NCI-H1105 treated with DMSO at 0.1 percent for 48 hours (cell line): ENCODE data around the gene HOXB2.
"Not testable (repeated sequence)": the region's sequence is repeated elsewhere in the genome, so short reads cannot be mapped to it uniquely, and the experiment has no call there.

ENCODE experiments used
- DNase-seq: peaks from one replicate; lab custom pipeline; 2025; lab: John Stamatoyannopoulos, UW

HOXB2 gene

DNA sequence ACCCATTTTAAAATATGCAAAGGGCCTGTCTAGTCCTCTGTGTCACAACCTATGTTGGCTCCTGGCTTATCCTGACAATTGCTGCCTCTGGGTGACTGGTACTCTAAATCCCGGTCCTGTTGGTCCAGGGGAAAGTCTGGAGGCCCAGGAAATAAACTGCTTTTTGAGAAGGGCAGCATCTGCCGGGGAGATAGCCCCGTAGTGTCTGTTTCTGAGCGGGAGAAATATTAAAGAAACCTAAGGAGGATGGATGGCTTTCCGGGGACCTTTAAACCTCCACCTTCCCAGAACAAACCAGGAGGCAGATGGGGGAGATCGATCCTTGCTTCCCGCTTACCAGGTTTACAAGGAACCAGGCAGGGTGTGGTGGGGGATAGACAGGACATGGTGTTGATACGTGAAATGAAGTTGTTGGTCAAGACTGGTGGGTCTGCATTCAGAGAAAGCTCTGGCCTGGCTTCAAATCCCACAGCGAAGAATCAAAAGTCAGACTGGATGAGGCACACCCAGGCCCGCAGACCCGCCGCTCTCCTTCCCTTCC lies 3.8 kb downstream of the HOXB2 start:
- peak; percentile 49 for DNase-seq

DNA sequence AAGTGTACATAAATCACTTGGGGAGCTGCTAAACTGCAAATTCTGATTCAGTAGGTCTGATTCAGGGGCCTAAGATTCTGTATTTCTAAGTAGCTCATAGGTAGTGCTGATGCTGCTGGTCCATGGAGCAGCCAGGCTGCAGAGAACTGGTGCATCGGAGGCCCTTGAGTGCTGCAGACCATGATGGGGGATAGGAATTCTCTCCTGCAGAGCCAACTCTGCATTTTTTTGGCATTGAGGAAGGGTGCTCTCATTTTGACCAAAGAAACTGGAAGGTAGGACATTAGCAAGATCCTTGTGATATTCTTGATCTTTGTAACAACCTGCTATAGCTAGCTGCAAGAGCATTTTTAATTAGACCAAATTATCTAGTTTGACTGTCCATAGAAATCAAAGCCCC lies 4.7 kb downstream of the HOXB2 start:
- DNase-seq = no peak

DNA sequence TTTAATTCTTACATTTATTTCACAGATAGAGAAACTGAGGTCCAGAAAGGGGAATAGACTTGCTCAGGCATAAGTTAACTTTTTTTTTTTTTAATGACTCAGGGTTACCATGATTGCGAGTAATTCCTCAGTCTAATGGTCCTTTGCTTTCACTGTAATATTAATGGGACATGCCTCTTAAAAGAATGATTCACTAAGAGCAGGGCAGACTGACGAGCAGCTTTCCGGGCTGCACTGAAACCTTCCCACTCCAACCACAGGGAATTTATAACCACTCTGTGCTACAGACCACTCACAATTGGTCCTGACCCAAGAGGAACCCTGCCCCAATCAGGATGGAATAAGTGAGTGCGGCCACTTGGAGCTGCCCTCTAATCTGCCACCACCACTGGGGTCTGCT lies 5.7 kb downstream of the HOXB2 start:
- no peak for DNase-seq

DNA sequence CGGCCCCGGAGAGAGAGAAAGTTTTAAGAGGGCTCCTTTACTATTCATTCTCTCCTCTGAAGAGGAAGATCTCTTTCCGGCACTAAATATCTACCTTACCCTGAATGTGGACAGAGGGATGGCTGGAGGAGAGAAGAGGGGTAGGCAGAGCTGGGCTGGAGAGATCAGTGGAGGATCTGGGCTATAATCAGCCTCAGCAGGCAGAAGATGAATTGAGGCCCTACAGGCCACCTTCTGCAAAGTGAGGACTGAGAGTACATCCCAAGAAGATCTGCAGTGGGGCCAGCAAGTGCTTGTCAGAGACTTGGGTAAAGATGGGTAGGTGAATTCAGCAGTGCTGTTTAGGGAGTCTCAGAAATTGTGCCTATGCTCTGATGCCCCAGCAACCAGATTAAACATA lies 7.6 kb downstream of the HOXB2 start:
- DNase-seq = no peak

DNA sequence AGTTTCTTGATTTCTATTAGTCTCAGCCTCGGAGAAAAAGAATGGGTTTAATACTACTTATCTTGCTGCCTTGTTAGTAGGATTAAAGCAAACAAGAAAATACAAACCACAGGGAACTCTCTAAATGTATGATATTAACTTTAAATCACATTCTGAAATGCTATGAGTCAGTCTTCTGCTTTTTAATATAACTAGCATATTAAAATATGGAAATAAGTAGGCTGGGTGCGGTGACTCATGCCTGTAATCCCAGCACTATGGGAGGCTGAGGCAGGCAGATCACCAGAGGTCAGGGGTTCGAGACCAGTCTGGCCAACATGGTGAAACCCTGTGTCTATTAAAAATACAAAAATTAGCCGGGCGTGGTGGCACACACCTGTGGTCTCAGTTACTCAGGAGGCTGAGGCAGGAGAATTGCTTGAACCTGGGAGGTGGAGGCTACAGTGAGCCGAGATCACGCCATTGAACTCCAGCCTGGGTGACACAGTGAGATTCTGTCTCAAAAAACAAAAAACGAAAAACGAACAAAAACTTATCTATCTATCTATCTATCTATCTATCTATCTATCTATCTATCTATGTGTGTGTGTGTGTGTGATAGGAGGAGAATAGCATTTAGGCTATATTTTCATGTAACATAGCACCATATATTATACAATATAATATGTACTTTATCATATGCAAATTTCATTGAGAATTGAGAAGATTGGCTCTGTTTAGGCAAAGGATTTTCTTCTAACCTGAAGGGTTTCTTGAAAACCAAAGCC lies 8.9 kb downstream of the HOXB2 start:
- not testable (repeated sequence) for DNase-seq

DNA sequence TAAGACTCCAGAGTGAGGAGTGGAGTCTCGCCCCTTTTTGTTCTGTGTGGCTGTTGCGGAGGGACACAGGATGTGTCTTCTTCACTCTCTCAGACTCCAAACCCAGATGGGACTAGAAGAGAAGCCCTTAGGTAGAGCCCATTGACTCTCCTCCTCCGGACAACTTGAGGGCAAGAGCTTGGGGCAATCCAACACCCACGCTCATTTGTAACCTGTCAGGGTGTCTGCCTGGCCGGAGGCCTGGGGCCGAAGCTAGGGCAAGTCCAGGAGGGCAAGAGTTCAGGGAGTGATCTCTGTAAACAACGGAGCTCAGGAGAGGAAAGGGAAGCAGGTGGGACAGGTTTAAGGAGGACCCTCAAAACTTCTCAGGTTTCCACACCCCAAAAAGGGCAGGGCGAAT lies 12.6 kb downstream of the HOXB2 start:
- DNase-seq = no peak

DNA sequence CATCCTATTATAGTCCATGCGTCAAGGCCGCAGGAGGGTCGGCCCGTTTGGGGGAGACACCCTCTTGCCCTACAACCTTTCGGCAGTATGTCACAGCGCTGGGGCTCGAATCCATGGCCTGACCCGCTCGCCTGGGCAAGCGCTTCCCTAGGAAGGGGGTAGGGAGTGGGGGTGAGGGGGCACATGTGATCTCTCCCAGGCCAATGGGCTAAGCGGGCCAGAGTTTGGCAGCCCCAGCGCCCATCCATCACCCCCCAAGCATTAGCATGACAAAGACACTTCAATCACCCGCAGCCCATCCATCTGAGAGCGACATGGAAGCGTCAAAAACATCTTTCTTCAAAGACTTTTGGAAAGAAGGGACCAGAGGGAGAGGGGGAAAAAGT lies 14.0 kb downstream of the HOXB2 start, which contains the start of gene HOXB1:
Gene HOXB1, minus strand, starts transcription at position 125 of the 386 bp plus-strand sequence. Its CDS starts 107 bp downstream, at position 18.
- DNase-seq = no peak

DNA sequence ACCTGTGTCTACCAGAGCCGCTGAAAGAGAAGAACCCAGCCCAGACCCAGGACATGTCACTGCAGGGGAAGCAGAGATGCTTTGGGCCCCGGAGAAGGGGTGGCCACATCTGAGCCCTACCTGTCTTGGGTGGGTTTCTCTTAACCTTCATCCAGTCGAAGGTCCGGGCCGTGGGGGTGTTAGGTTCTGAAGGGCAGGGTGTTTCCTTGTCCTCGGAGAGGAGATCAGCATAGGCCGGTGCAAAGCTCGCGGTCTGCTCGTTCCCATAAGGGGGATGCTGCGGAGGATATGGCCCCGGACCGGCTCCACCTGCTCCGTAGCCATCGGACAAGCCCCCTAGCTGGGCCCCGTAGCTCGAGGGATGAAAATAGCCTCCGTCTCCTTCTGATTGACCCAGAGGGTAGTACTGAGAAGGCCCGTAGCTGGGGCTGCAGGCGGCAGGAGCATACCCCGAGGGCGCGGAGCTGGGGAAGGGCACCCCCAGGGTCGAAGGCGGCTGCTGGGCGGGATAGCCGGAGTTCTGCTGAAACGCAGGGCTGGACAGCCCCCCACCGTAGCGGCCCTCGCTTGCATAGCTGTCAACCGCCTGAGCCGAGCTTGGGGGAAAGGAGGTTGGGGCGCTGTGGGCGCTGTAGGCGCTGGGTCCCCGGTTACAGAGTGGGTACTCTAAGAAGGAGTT lies 14.6 kb downstream of the HOXB2 start:
- no peak for DNase-seq

DNA sequence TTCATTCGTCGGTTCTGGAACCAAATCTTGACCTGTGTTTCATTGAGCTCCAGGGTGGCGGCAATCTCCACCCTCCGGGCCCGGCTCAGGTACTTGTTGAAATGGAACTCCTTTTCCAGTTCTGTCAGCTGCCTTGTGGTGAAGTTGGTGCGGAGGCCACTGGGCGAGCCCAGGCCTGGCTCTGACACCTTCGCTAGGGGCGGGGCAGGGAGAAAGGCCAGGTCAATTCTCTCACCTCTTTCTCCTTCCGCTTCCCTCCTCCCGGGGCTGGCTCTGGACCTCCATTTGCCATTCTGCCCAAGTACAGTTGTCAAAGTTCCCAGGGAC lies 15.3 kb downstream of the HOXB2 start:
- no peak for DNase-seq

DNA sequence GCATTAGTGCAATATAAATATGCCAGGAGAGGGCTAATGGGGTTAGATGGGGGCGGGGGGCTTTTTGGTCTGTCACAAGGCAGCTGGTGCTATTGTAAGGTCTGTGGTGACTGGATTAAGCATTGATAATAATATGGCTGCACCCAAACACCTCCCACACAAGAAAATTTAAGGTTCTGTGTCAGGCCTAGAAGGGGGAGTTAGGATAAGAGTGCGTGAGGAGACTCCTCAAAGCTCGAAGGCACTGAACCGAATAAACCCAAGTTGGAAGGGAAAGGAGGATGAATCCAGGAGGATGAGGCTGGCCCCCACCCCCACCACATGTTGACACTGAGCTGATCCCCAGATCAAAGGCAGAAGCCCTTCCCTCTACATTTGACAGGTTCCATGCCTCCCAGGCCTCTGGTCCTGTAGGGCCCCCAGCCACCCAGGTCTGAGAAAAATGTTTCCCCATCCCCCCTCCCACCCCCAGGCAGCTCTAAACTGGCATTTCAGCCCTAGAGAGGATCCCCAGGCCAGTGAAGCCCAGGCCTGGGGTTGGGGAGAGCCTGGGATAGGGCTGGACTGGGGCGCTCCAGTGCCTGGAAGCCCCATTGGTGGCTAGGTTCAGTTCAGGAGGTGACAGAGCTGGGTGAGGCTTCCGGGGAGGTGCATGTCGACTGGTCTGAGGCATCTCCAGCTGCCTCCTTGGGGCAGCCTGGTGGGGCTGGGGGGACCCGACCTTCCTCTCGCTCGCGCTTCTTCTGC lies 15.8 kb downstream of the HOXB2 start:
- no peak for DNase-seq

DNA sequence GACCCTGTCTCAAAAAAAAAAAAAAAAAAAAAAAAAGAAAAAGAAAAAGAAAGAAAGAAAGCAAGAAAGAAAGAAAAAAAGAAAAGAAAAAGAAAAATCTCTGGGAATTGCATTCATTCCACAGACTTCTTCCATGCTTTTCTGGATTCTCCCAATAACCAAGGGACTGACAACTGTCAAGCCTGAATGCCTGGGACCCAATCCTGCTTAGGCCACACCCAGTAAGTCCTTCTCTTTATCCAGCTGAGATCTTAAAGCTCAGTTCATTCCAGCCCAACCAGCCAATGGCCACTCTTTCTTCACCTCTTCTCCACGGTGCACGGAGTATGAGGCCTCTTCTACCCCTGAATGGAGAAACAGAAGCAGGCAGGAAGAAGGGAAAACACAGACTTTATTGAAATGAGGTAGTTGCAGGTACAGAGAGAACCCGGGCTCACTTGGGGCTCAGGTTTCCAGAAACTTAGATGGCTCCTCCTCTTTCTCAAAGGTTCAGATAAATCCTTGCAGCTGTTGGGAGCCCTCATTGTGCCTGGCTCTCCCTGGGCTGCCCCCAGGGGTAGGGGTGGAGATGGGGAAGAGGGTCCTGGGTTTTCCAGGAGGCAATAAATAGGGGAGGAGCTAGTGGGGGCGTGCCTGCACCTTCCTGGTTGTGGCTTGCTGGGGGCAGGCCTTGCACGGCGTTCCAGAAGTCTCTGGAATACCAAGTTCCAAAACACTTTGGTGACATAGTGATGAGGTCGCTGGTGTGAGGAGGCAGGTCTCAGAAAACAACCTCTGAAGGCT lies 16.6 kb downstream of the HOXB2 start:
- no peak for DNase-seq

DNA sequence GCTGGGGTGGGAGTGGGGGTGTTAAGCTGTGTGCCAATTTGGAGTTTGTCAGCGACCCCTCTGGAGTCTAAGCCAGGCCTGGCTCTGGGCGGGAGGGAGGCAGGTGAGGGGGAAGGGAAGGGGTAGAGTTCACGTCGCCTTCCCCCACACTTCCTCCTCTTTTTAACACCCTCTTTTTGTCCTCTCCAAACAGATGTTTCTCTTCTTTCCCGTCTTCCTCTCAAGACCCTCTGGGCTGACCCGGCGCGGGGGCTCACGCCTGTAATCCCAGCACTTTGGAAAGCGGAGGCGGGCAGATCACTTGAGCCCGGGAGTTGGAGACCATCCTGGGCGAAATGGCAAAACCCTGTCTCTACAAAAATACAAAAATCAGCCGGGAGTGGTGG lies 17.4 kb downstream of the HOXB2 start:
- DNase-seq = no peak

DNA sequence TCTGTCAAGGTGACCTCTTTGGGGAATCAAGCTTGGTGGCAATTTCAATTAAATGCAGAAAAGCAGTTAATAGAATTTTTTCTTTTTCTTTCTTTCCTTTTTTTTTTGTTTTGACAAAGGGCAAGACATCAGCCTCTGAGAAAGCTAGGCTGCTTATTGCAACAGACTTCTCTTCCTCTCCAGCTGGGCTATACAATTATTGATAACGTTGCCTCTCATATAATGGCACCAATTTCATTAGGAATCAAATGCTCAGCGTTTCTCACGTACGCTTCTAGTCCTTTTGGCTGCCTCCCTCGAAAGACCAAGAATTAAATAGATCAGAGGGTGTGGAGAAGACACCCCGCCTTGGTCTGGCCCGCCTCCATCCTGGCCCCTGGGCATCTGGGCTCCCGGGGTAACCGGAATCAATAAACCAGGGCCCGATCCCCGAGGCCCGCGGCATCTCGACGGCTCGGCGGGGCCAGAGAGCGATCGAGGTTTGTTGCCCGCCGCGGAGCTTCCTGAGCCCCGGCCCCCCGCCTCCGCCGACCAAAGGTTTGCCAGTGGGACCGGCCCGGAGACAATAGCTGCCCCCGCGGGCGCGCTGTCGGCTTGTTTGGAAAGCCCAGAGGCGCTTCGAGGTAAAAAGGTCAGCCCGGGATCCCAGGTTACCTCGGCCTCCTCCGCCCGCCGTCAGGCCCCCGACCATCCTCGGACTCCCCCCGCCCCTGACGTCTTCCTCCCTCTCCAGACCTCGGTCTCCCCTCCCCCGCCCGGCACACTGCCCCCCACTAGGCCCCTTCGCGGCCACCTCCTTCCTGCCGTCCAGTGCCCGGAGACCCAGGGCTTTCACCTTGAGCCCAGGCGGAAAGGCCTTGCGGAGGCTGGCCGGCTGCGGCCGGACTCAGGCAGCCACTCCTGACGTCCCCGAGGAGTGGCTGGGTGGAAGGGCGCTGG lies 18.0 kb downstream of the HOXB2 start:
- no peak for DNase-seq

DNA sequence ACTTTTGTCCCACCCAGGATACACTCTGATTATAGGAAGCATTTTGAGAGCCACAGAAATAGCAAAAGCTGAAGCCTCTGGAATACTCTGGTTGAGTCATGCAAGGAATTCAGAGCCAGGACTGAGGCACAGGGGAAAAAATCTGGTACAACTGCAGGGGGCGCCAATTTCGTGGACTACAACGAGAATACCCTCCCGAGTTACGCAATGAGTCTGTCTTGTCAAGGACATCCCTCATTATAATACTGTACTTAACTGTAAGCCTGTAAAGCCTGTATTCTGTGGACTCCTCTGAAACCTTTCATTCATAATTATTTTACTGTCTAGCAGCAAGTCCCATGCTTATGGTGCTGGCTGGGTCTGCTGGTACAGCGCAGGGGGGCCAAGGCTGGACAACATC lies 21.9 kb downstream of the HOXB2 start:
- no peak for DNase-seq

DNA sequence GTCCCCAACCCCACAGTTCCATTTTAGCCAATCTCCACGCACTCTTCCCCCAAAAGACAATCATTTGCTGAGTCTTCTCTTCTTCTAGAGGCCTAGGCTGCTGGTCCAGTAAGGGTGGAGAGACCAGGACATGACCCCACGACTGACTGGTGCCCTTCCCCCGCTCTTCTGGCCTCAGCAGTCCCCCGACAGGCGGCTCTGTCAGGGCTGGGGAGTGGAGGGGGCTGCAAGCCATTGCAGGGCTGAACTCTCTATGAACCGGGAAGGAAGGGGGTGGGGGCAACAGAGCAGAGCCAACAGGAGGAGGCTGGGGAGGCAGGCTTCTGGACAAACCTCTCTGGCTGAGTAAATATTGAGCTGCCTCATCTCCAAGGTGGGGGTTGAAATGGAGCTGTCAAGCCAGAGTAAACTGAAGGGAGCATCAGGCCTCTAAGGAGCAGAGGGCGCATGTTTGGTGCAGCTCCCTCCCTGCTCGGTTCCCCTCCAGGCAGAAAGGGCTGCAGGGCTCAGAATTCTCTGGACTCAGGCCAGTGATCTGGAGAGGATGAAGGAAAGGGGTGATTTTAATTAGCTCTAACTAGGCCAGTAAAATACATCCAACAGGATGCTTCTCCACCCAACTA lies 22.8 kb downstream of the HOXB2 start:
- no peak for DNase-seq

DNA sequence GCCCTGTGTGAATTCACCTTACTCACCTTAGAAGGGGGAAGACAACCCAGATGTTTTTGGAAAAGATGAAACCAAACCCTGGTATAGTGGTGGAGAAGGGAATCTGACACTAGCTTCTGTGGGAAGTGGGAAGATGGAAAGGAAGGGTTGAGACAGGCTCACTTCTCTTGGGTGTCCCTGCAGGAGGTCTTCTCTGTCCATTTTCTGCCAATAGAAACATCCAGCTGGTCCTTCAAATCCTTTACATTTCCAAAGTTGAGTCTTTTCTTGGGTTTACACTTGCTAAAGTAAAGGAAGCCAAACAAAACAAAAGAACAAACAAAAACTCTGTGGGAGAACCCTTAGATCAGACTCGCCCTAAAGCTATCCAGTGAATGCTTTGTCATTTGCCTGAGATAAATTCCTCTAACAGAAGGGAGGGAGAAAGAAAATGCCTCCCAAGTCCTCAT lies 24.3 kb downstream of the HOXB2 start:
- no peak for DNase-seq

DNA sequence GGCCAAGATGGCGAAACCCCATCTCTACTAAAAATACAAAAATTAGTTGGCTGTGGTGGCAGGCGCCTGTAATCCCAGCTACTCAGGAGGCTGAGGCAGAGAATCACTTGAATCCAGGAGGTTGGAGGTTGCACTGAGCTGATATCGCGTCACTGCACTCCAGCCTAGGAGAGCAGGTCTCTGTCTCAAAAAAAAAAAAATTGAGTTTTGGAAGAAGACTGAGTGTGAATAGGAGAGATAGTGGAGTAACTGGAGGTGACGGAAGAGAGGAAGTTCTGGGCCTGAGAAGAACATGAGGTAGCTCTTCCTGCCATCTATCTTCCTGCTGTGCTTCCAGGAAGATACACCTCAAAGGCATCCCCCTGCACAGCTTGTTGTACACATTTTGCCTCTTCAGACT lies 25.5 kb downstream of the HOXB2 start:
- DNase-seq = no peak

DNA sequence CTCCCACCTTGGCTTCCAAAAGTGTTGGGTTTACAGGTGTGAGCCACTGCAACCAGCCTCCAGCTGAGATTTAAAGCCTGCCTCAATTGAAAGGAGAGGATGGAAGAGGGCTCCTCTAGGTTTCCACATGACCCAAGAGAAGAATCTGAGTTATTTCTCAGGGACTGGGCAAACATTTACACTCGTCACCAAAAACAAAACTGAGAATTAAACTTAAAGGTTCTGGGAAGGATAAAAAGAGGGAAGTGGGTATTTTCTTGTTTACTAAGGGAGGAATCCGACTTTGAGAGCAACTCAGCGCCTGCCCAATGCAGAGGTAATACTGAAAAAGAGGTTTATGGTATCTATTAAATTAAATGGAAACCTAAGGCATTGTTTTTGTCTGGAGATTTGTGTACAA lies 27.4 kb downstream of the HOXB2 start:
- DNase-seq = no peak

DNA sequence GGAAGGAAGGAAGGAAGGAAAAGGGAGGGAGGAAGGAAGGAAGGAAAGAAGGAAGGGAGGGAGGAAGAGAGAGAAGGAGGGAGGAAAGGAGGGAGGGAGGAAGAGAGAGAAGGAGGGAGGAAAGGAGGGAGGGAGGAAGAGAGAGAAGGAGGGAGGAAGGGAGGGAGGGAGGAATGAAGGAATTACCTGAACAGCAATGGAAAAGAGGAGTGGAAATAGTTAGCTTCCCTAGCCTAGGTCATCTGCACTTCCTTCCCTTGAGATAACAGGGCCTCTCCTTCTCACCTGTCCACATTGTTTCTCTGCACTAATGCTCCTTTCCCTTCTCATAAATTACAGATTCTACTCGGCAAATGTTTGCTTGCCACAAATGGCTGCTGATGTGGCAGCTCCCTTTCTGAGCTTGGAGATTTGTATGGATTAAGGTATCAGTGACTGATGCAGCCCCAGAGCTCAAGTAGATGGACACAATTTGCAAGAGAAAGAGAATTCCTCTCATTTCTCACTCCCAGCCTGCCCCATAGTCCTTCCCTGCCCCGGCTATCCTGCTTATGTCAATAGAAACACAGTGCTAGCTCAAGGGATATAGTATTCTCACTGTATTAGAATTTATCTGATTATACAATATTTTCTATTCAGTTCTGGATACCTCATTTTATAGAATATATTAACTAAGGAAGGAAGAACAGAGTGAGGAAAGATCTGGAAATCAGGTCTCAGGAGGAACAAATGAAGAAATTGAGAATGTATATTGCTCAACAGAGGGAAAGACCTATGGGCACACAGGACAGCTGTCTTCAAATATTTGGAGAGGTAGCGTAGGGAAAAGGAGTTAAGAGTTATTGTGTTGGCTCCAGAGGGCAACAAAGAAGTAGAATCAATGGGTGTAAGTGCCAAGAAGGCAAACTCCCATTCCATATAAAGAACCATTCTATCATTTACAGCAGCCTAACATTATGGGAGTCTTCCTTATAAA lies 28.7 kb downstream of the HOXB2 start:
- no peak for DNase-seq
